Natural killer cell (primary cell): ENCODE data around the gene GRIK1. TPM values are rescaled to one million over a fixed set of nuclear protein-coding genes. Genes with fewer than 3 reads are reported as not detected.

ENCODE experiments used
- ATAC-seq, 3 donors: fragments of 150-1000 bp in 2 of 3; fragments of 200-7000 bp in 1 of 3; cut with Tn5 transposase; 1 replicate in 1 of 3; 2 replicates in 2 of 3; pipeline ENCODE4 v1.10.0; 2021; ENCODE audit warnings: mild to moderate bottlenecking in 2 of 3, moderate library complexity in 2 of 3
- DNase-seq, 2 donors: peaks; one replicate each; pipeline versions ENCODE4 v3.0.0 to v3.0.0-alpha.2; 2013 to 2021; ENCODE audit warnings: mixed read lengths in 1 of 2
- H3K27ac ChIP-seq: one replicate; pipeline ENCODE4 v1.5.1; 2013; ENCODE audit warnings: mild to moderate bottlenecking, low read length
- H3K27me3 ChIP-seq: one replicate; pipeline ENCODE4 v1.6.1; 2013; ENCODE audit warnings: low read length; ENCODE audit not compliant: control insufficient read depth, insufficient read depth
- H3K36me3 ChIP-seq: one replicate; pipeline ENCODE4 v1.6.1; 2013; ENCODE audit warnings: low read length; ENCODE audit not compliant: control insufficient read depth, insufficient read depth
- H3K4me1 ChIP-seq: one replicate; pipeline ENCODE4 v1.6.1; 2013; ENCODE audit warnings: low read length; ENCODE audit not compliant: control insufficient read depth, insufficient read depth
- H3K4me3 ChIP-seq: one replicate; pipeline ENCODE4 v1.5.1; 2013; ENCODE audit warnings: low read length
- H3K9me3 ChIP-seq: one replicate; pipeline ENCODE4 v1.6.1; 2013; ENCODE audit warnings: low read length; ENCODE audit not compliant: control insufficient read depth, insufficient read depth
- H3K27ac Mint-ChIP-seq, 2 donors: one replicate each; pipeline ENCODE4 v1.8.0; 2022; ENCODE audit warnings: mild to moderate bottlenecking in 2 of 2, mixed read lengths in 2 of 2, moderate library complexity in 1 of 2
- H3K27me3 Mint-ChIP-seq, 2 donors: one replicate each; pipeline ENCODE4 v1.8.0; 2022; ENCODE audit warnings: low read depth in 2 of 2, mixed read lengths in 2 of 2
- H3K36me3 Mint-ChIP-seq: one replicate; pipeline ENCODE4 v1.8.0; 2022; ENCODE audit warnings: mixed read lengths
- H3K4me1 Mint-ChIP-seq, 2 donors: one replicate each; pipeline ENCODE4 v1.8.0; 2022; ENCODE audit warnings: mixed read lengths in 2 of 2
- H3K4me3 Mint-ChIP-seq: one replicate; pipeline ENCODE4 v1.8.0; 2022; ENCODE audit warnings: mild to moderate bottlenecking, moderate library complexity, mixed read lengths
- H3K9me3 Mint-ChIP-seq, 2 donors: one replicate each; pipeline ENCODE4 v1.8.0; 2022; ENCODE audit warnings: mixed read lengths in 2 of 2
- WGBS: methylation state at CpG from one replicate; pipeline ENCODE4 v1.1.7; 2013; ENCODE audit warnings: missing lambda C conversion rate; ENCODE audit not compliant: insufficient coverage; 5-methylcytosine and 5-hydroxymethylcytosine counted together
- intact Hi-C: fragments of 100-400 bp; cut with micrococcal nuclease; formaldehyde crosslinking; loops from one replicate; pipeline ENCODE4 v1.14.2; 2022
- total RNA-seq, 4 donors: library from RNA; stranded (reverse); fragments of 120-200 nt in 1 of 4; gene quantifications; one replicate each; pipeline versions ENCODE4 v1.2.3 to v1.2.4, GENCODE V29; 2013 to 2022
- TF ChIP-seq, protein P1 (sequence below): fragments of 200-600 bp; IDR thresholded peaks from one replicate; pipeline ENCODE4 v1.8.0; 2022; ENCODE audit warnings: antibody characterized with exemption

Gene GRIK1
- total RNA-seq, 3 donors from 2014 or later (not counting 1 experiment from before 2014, with no cell fraction given) = not detected

DNA sequence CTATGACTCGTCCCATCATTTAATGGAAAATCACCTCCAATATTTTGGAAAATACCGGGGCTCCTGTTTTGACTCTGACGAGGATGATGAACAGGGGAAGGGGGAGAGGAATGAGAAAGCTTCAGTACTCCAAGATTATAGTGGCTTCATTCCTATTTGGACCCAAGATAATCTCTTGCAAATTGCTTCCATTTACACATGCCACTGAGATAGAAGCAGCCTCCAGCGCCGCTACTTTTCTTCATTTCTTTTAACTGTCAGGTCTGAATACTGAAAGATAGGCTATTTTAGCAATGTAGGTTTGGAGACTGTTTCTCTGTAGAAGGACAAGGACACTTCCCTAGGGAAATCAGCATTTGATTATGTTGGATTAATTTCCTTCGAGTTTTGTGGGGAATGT, 565 bp upstream of the GRIK1 start:
- peaks cover 8 to 29% of the 10 kb centered on the region in 2 donors for H3K27me3 Mint-ChIP-seq
- WGBS = 52% methylated on average over 2 of the region's 6 CpGs

DNA sequence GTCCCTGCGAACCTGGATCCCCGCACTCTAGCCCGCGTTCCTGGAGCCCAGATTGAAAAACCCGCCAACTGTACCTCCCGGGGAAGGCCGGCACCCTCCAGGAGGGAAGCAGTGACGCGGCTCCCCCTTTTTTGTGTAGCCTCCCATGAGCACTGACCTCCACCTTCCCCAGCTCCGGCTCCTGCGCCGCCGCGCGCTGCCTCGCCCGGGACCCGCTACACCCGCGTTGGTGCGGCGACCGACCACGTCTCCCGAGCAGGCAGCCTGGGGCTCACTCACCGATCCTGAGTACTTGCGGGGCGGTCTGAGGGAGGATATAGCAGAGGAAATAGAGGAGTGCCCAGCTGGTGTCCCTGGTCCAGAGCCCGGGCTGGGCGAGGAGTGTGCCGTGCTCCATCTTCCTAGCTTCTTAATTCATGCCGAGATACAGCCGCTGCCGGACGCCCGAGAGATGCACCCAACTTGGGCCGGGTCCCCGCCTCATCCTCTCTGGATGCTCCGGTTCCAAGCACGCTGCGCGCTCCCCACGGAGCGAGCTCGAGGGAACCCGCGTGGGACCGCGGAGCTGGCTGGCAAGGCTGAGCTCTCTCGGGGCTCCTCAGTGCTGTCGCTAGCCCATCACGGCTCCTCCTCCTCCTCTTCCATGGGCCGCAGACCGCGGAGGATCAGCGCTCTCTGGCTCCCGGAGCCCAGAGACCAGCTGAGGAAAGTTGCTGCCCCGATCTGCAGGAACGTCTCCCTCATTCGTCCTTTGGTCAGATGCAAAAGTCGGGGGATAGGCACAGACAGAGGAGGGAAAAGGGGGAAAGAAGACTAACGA, 482 bp downstream of the GRIK1 start:
- Histone ChIP-seq H3K9me3 (no peaks in the 10 kb centered on the region), H3K4me3 (no peak overlapping the region), H3K27ac (no peak overlapping the region), H3K27me3 (peaks cover 2% of the 10 kb centered on the region), H3K4me1 (no peaks in the 10 kb centered on the region), H3K36me3 (no peaks in the 10 kb centered on the region)
- Mint-ChIP-seq H3K9me3 (peaks cover 13 to 15% of the 10 kb centered on the region in 2 donors), H3K4me1 (no peaks in the 10 kb centered on the region), H3K27me3 (peaks cover 8 to 29% of the 10 kb centered on the region in 2 donors), H3K27ac (no peak overlapping the region), H3K4me3 (no peak overlapping the region), H3K36me3 (peaks cover 8% of the 10 kb centered on the region)
- ATAC-seq (no peak), DNase-seq (no peak)
- TF ChIP-seq, protein P1, sequence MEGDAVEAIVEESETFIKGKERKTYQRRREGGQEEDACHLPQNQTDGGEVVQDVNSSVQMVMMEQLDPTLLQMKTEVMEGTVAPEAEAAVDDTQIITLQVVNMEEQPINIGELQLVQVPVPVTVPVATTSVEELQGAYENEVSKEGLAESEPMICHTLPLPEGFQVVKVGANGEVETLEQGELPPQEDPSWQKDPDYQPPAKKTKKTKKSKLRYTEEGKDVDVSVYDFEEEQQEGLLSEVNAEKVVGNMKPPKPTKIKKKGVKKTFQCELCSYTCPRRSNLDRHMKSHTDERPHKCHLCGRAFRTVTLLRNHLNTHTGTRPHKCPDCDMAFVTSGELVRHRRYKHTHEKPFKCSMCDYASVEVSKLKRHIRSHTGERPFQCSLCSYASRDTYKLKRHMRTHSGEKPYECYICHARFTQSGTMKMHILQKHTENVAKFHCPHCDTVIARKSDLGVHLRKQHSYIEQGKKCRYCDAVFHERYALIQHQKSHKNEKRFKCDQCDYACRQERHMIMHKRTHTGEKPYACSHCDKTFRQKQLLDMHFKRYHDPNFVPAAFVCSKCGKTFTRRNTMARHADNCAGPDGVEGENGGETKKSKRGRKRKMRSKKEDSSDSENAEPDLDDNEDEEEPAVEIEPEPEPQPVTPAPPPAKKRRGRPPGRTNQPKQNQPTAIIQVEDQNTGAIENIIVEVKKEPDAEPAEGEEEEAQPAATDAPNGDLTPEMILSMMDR = no peak
- intact Hi-C loops = no loop called here
- WGBS = 5% methylated on average over 62 of the region's 62 CpGs

More for the DNA sequence above, 565 bp upstream of the GRIK1 start:
- peaks cover 13 to 15% of the 10 kb centered on the region in 2 donors for H3K9me3 Mint-ChIP-seq
- Histone ChIP-seq H3K27ac (no peak overlapping the region), H3K36me3 (no peaks in the 10 kb centered on the region), H3K27me3 (peaks cover 2% of the 10 kb centered on the region), H3K4me1 (no peaks in the 10 kb centered on the region), H3K9me3 (no peaks in the 10 kb centered on the region), H3K4me3 (no peak overlapping the region)
- H3K27ac Mint-ChIP-seq = no peak overlapping the region
- intact Hi-C loops = no loop called here
- H3K4me3 Mint-ChIP-seq = no peak overlapping the region
- ATAC-seq = no peak
- TF ChIP-seq, protein P1 = no peak
- no peaks in the 10 kb centered on the region for H3K4me1 Mint-ChIP-seq
- H3K36me3 Mint-ChIP-seq = peaks cover 8% of the 10 kb centered on the region
- DNase-seq = no peak

DNA sequence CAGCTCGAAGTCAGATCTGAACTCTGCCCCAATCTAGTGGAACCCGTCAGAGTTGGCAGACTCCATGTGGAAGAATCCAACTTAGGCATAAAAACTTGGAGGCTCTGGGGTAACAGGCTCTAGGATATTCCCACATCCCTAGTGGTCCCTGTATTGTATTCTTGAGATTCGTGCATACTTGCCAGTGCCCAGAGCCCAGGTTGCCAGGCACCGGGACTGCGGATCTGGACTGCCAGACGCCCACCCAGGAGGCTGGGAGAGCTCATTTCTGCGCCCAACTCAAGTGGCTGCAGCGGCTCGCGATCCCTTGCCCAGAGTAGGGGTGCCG, 1.1 kb downstream of the GRIK1 start:
- H3K36me3 Mint-ChIP-seq = peaks cover 8% of the 10 kb centered on the region
- TF ChIP-seq, protein P1 = no peak
- Histone ChIP-seq H3K36me3 (no peaks in the 10 kb centered on the region), H3K9me3 (no peaks in the 10 kb centered on the region), H3K27ac (no peak overlapping the region), H3K4me1 (no peaks in the 10 kb centered on the region), H3K27me3 (peaks cover 2% of the 10 kb centered on the region), H3K4me3 (no peak overlapping the region)
- H3K27ac Mint-ChIP-seq = no peak overlapping the region
- H3K4me1 Mint-ChIP-seq = no peaks in the 10 kb centered on the region
- 23% methylated on average over 11 of the region's 11 CpGs for WGBS
- no peak for ATAC-seq
- peaks cover 9% of the 10 kb centered on the region in 2 donors for H3K9me3 Mint-ChIP-seq
- intact Hi-C loops = no loop called here
- DNase-seq = no peak
- H3K27me3 Mint-ChIP-seq = peaks cover 8 to 27% of the 10 kb centered on the region in 2 donors
- H3K4me3 Mint-ChIP-seq = no peak overlapping the region

DNA sequence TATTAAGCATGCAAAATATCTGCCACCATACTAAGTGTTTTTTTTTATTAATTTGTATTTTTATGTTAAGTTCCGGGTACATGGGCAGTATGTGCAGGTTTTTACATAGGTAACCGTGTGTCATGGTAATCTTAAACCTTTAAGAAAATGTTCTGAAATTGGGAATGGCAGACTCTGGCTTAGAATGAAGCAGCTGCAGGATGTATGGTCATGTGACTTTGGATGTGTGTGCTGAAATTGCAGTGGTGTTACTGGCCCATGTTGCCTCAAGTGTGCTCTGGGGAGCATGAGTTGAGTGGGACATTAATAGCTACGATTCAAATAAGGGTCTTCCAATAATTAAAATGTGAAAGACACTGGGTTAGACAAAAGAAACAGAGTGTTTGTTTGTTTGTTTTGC, 6.7 kb downstream of the GRIK1 start:
- no peaks in the 10 kb centered on the region for H3K4me1 Mint-ChIP-seq
- H3K4me3 Mint-ChIP-seq = no peak overlapping the region
- Histone ChIP-seq H3K36me3 (no peaks in the 10 kb centered on the region), H3K9me3 (no peaks in the 10 kb centered on the region), H3K27ac (no peak overlapping the region), H3K27me3 (no peaks in the 10 kb centered on the region), H3K4me1 (no peaks in the 10 kb centered on the region), H3K4me3 (no peak overlapping the region)
- ATAC-seq (no peak), DNase-seq (no peak)
- TF ChIP-seq, protein P1 = no peak
- H3K9me3 Mint-ChIP-seq = peaks cover 0 to 2% of the 10 kb centered on the region in 2 donors
- 72% methylated on average over 3 of the region's 3 CpGs for WGBS
- H3K36me3 Mint-ChIP-seq = no peaks in the 10 kb centered on the region
- intact Hi-C loops = no loop called here
- H3K27me3 Mint-ChIP-seq = peaks cover 0 to 5% of the 10 kb centered on the region in 2 donors
- H3K27ac Mint-ChIP-seq = no peak overlapping the region
